Measurements from ENCODE around the gene CYSLTR2.

DNA sequence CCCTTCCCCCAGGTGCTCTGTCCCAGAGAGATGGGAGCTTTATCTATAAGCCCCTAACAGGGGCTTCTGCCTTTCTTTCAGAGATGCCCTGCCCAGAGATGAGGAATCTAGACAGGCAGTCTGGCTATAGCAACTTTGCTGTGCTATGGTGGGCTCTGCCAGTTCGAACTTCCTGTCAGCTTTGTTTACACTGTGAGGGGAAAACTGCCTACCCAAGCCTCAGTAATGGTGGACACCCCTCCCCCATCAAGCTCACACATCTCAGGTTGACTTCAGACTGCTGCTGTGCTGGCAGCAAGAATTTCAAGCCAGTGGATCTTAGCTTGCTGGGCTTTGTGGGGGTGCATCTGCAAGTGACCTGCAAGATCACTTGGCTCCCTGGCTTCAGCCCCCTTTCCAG is 21.5 kb downstream of the CYSLTR2 start:
- TF ChIP-seq, protein P1, sequence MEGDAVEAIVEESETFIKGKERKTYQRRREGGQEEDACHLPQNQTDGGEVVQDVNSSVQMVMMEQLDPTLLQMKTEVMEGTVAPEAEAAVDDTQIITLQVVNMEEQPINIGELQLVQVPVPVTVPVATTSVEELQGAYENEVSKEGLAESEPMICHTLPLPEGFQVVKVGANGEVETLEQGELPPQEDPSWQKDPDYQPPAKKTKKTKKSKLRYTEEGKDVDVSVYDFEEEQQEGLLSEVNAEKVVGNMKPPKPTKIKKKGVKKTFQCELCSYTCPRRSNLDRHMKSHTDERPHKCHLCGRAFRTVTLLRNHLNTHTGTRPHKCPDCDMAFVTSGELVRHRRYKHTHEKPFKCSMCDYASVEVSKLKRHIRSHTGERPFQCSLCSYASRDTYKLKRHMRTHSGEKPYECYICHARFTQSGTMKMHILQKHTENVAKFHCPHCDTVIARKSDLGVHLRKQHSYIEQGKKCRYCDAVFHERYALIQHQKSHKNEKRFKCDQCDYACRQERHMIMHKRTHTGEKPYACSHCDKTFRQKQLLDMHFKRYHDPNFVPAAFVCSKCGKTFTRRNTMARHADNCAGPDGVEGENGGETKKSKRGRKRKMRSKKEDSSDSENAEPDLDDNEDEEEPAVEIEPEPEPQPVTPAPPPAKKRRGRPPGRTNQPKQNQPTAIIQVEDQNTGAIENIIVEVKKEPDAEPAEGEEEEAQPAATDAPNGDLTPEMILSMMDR (IDR thresholded peaks at IDR 0.05) = no peak
- TF ChIP-seq POLR2A (IDR thresholded peaks at IDR 0.05) = no peak

All from adrenal gland (tissue), 5 donors.